GM19452 (cell line): ENCODE data around the gene NCS1.

Source experiments
- ATAC-seq: cut with Tn5 transposase; IDR thresholded peaks from one replicate; pipeline ENCODE4 v1.9.1; 2021; ENCODE audit not compliant: unreplicated experiment

Gene NCS1

GRCh38 chr9:130174920-130175321 is 2.7 kb downstream of the NCS1 start:
- no peak for ATAC-seq

GRCh38 chr9:130175355-130175754 is 3.2 kb downstream of the NCS1 start:
- no peak for ATAC-seq

- no peak for ATAC-seq
Measured at GRCh38 chr9:130176760-130177159, 4.6 kb downstream of the NCS1 start.

GRCh38 chr9:130177898-130178805 is 5.9 kb downstream of the NCS1 start:
- ATAC-seq = no peak

GRCh38 chr9:130179331-130179907 is 7.2 kb downstream of the NCS1 start:
- no peak for ATAC-seq

- no peak for ATAC-seq
Measured at GRCh38 chr9:130180516-130180915, 8.3 kb downstream of the NCS1 start.

- no peak for ATAC-seq
Measured at GRCh38 chr9:130181678-130182380, 9.6 kb downstream of the NCS1 start.

GRCh38 chr9:130182381-130182909 is 10.2 kb downstream of the NCS1 start:
- ATAC-seq = no peak

GRCh38 chr9:130183133-130183762 is 11.0 kb downstream of the NCS1 start:
- ATAC-seq = no peak

- ATAC-seq = no peak
Measured at GRCh38 chr9:130185017-130185416, 12.8 kb downstream of the NCS1 start.

- ATAC-seq = no peak
Measured at GRCh38 chr9:130185490-130186031, 13.4 kb downstream of the NCS1 start.

GRCh38 chr9:130186051-130186450 is 13.8 kb downstream of the NCS1 start:
- ATAC-seq = no peak

- no peak for ATAC-seq
Measured at GRCh38 chr9:130186839-130187522, 14.8 kb downstream of the NCS1 start.

- no peak for ATAC-seq
Measured at GRCh38 chr9:130187523-130187846, 15.3 kb downstream of the NCS1 start.

- ATAC-seq = no peak
Measured at GRCh38 chr9:130188860-130189481, 16.8 kb downstream of the NCS1 start.

- ATAC-seq = no peak
Measured at GRCh38 chr9:130189840-130190239, 17.6 kb downstream of the NCS1 start.

- ATAC-seq = no peak
Measured at GRCh38 chr9:130191068-130191748, 19.0 kb downstream of the NCS1 start.

GRCh38 chr9:130191749-130192120 is 19.5 kb downstream of the NCS1 start:
- ATAC-seq = no peak

- ATAC-seq = no peak
Measured at GRCh38 chr9:130192382-130192999, 20.3 kb downstream of the NCS1 start.
